GM12878 (cell line): ENCODE results near the gene POLR1A. TPM values are rescaled to one million over a fixed set of nuclear protein-coding genes. Genes with fewer than 3 reads are reported as not detected.
A peak's percentile ranks its signal among the peaks of the same experiment; 100 is the strongest.

Experiments
- ASH2L ChIP-seq: fragments of 300-600, 200-600 bp; sonication (generic); IDR thresholded peaks from 2 replicates; pipeline ENCODE4 v1.6.1; 2017; ENCODE audit warnings: low read depth, mild to moderate bottlenecking, borderline replicate concordance
- BMI1 ChIP-seq: fragments of 450-650 bp; IDR thresholded peaks from 2 replicates; pipeline ENCODE4 v1.6.1; 2016; ENCODE audit warnings: mild to moderate bottlenecking, moderate library complexity, borderline replicate concordance
- CBX3 ChIP-seq: fragments of 200-600 bp; sonication (generic); IDR thresholded peaks from 2 replicates; pipeline ENCODE4 v1.6.1; 2016; ENCODE audit warnings: low read depth, borderline replicate concordance
- CHD4 ChIP-seq: fragments of 200-600 bp; sonication (generic); IDR thresholded peaks from 2 replicates; pipeline ENCODE4 v1.6.1; 2016; ENCODE audit warnings: mild to moderate bottlenecking
- CREM ChIP-seq: IDR thresholded peaks from 2 replicates; pipeline ENCODE4 v1.6.1; 2014; ENCODE audit warnings: antibody characterized with exemption, low read depth
- EZH2 ChIP-seq: IDR thresholded peaks from 2 replicates; pipeline ENCODE4 v1.6.1; 2012; ENCODE audit warnings: low read depth, mild to moderate bottlenecking, control low read depth, inconsistent platforms, low read length, borderline replicate concordance; ENCODE audit not compliant: control insufficient read depth
- FOS ChIP-seq: IDR thresholded peaks from 3 replicates; pipeline ENCODE4 v1.6.1; 2011; ENCODE audit warnings: borderline replicate concordance; ENCODE audit not compliant: insufficient read length; ENCODE audit errors: extremely low read depth
- FOXK2 ChIP-seq: fragments of 450-650 bp; IDR thresholded peaks from 2 replicates; pipeline ENCODE4 v1.6.1; 2017; ENCODE audit warnings: mild to moderate bottlenecking, moderate library complexity
- HCFC1 ChIP-seq: fragments of 150-350 bp; IDR thresholded peaks from 2 replicates; pipeline ENCODE4 v1.6.1; 2014; ENCODE audit warnings: low read length
- KLF5 ChIP-seq: fragments of 450-650 bp; IDR thresholded peaks from 2 replicates; pipeline ENCODE4 v1.6.1; 2014; ENCODE audit warnings: mild to moderate bottlenecking; ENCODE audit not compliant: partially characterized antibody
- MEF2A ChIP-seq: IDR thresholded peaks from 2 replicates; pipeline ENCODE4 v1.6.1; 2011; ENCODE audit warnings: low read depth, mild to moderate bottlenecking, low read length, moderate library complexity; ENCODE audit not compliant: insufficient read depth
- MXI1 ChIP-seq: fragments of 150-350 bp; IDR thresholded peaks from 2 replicates; pipeline ENCODE4 v1.6.1; 2011; ENCODE audit warnings: low read depth, mild to moderate bottlenecking, inconsistent platforms, low read length, improper control_type of control experiment
- MYC ChIP-seq: IDR thresholded peaks from 2 replicates; pipeline ENCODE4 v1.6.1; 2011; ENCODE audit warnings: mild to moderate bottlenecking, low read length, moderate library complexity, inconsistent platforms; ENCODE audit not compliant: insufficient read depth, insufficient replicate concordance, insufficient read length, severe bottlenecking
- NBN ChIP-seq: fragments of 450-650 bp; IDR thresholded peaks from 2 replicates; pipeline ENCODE4 v1.6.1; 2016
- NRF1 ChIP-seq: conservative IDR thresholded peaks from 2 replicates; pipeline ENCODE4 v1.6.1; 2011; ENCODE audit warnings: mild to moderate bottlenecking, low read depth, low read length, improper control_type of control experiment
- POU2F2 ChIP-seq: IDR thresholded peaks from 3 replicates; pipeline ENCODE4 v1.6.1; 2011; ENCODE audit warnings: low read depth, mild to moderate bottlenecking, low read length, borderline replicate concordance
- PRDM15 ChIP-seq: fragments of 450-650 bp; formaldehyde crosslinking; IDR thresholded peaks from 2 replicates; pipeline ENCODE4 v1.4.0; 2020; ENCODE audit warnings: mild to moderate bottlenecking, moderate library complexity
- RCOR1 ChIP-seq: conservative IDR thresholded peaks from 2 replicates; pipeline ENCODE4 v1.6.1; 2012; ENCODE audit warnings: low read depth, low read length, improper control_type of control experiment
- RUNX3 ChIP-seq: IDR thresholded peaks from 2 replicates; pipeline ENCODE4 v1.6.1; 2012; ENCODE audit warnings: low read length, inconsistent platforms
- SMAD1 ChIP-seq: fragments of 450-650 bp; IDR thresholded peaks from 2 replicates; pipeline ENCODE4 v1.6.1; 2018; ENCODE audit warnings: mild to moderate bottlenecking, low read depth; ENCODE audit not compliant: partially characterized antibody
- SMARCA5 ChIP-seq: fragments of 450-650 bp; IDR thresholded peaks from 2 replicates; pipeline ENCODE4 v1.6.1; 2017; ENCODE audit warnings: mild to moderate bottlenecking
- TCF12 ChIP-seq: IDR thresholded peaks from 2 replicates; pipeline ENCODE4 v1.6.1; 2011; ENCODE audit warnings: low read depth, mild to moderate bottlenecking, low read length
- YBX1 ChIP-seq: fragments of 450-650 bp; IDR thresholded peaks from 2 replicates; pipeline ENCODE4 v1.6.1; 2016; ENCODE audit warnings: antibody characterized with exemption
- ZNF217 ChIP-seq: fragments of 450-650 bp; IDR thresholded peaks from 2 replicates; pipeline ENCODE4 v1.6.1; 2017; ENCODE audit warnings: antibody characterized with exemption, mild to moderate bottlenecking
- polyA plus RNA-seq, 11 experiments: library from polyadenylated mRNA; depleted of rRNA in 4 of 11; unstranded in 6 of 11; stranded (reverse) in 5 of 11; fragments of >200 nt; fragmentation: Nextera tagmentation in 4 of 11; fragmentation: Illumina TruSeq in 1 of 11; extraction: Ambion mirVana in 4 of 11; extraction: Trizol in 1 of 11; gene quantifications; 1 replicate in 1 of 11; 2 replicates in 10 of 11; pipeline versions ENCODE4 v1.2.1 to v1.2.3, GENCODE V29; 2011 to 2016; ENCODE audit warnings: inconsistent platforms in 2 of 11, missing spikeins in 2 of 11, low read depth in 1 of 11
- total RNA-seq, 4 experiments: library from RNA; depleted of rRNA in 3 of 4; stranded (reverse); fragments of >200 nt in 3 of 4; fragmentation: Illumina TruSeq in 1 of 4; extraction: Trizol in 1 of 4; gene quantifications; 2 replicates each; pipeline versions ENCODE4 v1.2.1 to v1.2.3, GENCODE V29; 2013 to 2021
- TF ChIP-seq, protein P1 (sequence below): IDR thresholded peaks from 2 replicates; pipeline ENCODE4 v1.6.1; 2011; ENCODE audit warnings: low read depth, mild to moderate bottlenecking, low read length, moderate library complexity, borderline replicate concordance; ENCODE audit errors: extremely low read depth
- TF ChIP-seq, protein P2 (sequence below): IDR thresholded peaks from 2 replicates; pipeline ENCODE4 v1.6.1; 2012; ENCODE audit warnings: low read length, inconsistent platforms

Gene POLR1A
- total and polyA plus RNA-seq, 10 of the 15 experiments (the other 5 are each of a cell fraction or from before 2014, with no cell fraction given): 2.1 to 53.9 (median 17.8) TPM

DNA sequence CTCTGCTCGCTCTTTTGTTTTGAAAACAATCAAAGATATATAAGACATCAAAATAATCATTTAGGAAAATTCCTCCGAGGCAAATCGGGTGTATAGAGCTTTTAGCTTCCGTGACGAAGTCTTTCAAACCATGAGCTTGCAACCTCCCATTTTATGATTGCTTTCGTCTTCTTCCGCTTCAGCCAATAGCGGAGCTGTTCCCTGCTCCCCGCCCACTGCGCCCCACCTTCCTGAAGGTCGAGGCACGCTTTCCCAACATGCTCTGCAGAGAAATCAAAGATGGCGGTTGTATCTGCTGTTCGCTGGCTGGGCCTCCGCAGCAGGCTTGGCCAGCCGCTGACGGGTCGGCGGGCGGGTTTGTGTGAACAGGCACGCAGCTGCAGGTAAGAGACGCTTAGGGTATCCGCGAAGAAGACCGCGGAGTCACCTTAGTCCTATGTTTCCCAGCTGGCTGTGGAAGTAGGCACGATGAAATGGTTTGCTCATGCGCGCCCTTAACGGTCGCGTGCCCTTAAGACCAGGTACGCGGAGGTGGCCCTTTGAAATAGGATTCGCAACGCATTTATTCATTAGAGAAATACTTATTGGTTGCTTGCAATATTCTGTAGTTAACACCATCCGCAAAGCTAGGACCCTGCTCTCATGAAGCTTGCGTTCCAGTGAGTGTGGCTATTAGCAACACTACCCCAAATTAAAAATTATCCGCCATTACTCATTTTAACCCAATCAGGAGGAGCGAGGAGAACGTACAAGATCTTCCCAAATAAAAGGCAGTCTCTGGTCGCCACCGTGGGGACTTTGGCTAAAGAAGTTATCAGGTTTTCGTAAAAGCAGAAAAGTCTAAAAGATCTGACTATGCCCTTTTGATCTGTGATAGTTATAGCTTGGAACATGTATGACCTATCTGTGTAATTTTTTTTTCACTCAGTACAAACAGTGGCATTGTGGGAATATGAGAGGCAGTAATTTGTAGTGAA is 571 bp upstream of the POLR1A start, which contains the start of gene PTCD3 (continued):
- TF ChIP-seq RCOR1 (no peak), MEF2A (0 out of 2 replicates have a peak, but pooled peaks have one; percentile 18), HCFC1 (peak; percentile 58; the same call in 1 of the 2 replicates), FOS (no peak), NRF1 (no peak), ZNF217 (no peak), MYC (peak; percentile 64), RUNX3 (no peak), MXI1 (peak; percentile 95), BMI1 (no peak), YBX1 (no peak), ASH2L (peak; percentile 73; the same call in 1 of the 2 replicates), TCF12 (peak; percentile 65; the same call in 1 of the 2 replicates), KLF5 (peak; percentile 99), SMAD1 (peak; percentile 77), PRDM15 (CRISPR knock-in tag) (no peak), CBX3 (no peak), SMARCA5 (no peak), EZH2 (no peak), FOXK2 (peak; percentile 98), POU2F2 (peak; percentile 69; the same call in 1 of the 3 replicates), NBN (peak; percentile 74), CHD4 (no peak), CREM (peak; percentile 42)
- TF ChIP-seq, protein P1, sequence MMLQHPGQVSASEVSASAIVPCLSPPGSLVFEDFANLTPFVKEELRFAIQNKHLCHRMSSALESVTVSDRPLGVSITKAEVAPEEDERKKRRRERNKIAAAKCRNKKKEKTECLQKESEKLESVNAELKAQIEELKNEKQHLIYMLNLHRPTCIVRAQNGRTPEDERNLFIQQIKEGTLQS: no peak
- TF ChIP-seq, protein P2, sequence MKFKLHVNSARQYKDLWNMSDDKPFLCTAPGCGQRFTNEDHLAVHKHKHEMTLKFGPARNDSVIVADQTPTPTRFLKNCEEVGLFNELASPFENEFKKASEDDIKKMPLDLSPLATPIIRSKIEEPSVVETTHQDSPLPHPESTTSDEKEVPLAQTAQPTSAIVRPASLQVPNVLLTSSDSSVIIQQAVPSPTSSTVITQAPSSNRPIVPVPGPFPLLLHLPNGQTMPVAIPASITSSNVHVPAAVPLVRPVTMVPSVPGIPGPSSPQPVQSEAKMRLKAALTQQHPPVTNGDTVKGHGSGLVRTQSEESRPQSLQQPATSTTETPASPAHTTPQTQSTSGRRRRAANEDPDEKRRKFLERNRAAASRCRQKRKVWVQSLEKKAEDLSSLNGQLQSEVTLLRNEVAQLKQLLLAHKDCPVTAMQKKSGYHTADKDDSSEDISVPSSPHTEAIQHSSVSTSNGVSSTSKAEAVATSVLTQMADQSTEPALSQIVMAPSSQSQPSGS: no peak
